ENCODE results near the gene HBE1. TPM values are rescaled to one million over a fixed set of nuclear protein-coding genes. Genes with fewer than 3 reads are reported as not detected.

HBE1 gene
- polyA plus RNA-seq, 1 of the 3 experiments (the other 2 are of a cell fraction): 2.4 TPM

- no peak overlapping the region for H3K27ac ChIP-seq (ENCODE audit: low read depth in 2 of 2, low read length in 1 of 2)
- no peak overlapping the region for H3K9ac ChIP-seq
- no peaks in the 10 kb centered on the region for H3K4me1 ChIP-seq (ENCODE audit: control insufficient read depth in 1 of 2, insufficient read depth in 2 of 2, low read depth in 1 of 2, low read length in 1 of 2)
- no peaks in the 10 kb centered on the region for H3K36me3 ChIP-seq (replicated peaks in 1 of 2; ENCODE audit: control insufficient read depth in 1 of 2, insufficient read depth in 2 of 2, low read length in 1 of 2)
- no peaks in the 10 kb centered on the region for H3K9me3 ChIP-seq
- H2AFZ ChIP-seq (ENCODE audit: low read depth): no peak overlapping the region
- no peaks in the 10 kb centered on the region for H3F3A ChIP-seq (replicated peaks; ENCODE audit: insufficient read depth)
- CTCF ChIA-PET: no interaction called here
- DNase-seq: no peak
- H3K4me3 ChIP-seq (ENCODE audit: low read depth in 2 of 2, low read length in 1 of 2): no peak overlapping the region
- no peaks in the 10 kb centered on the region for H4K20me1 ChIP-seq (ENCODE audit: insufficient read depth)
- POLR2A ChIA-PET: no interaction called here
- H3K4me2 ChIP-seq: no peak overlapping the region
- H3K9me2 ChIP-seq: no peaks in the 10 kb centered on the region
- no peak for TF ChIP-seq CHD2 (IDR thresholded peaks at IDR 0.05; ENCODE audit: low read length, partially characterized antibody)
- no peak for TF ChIP-seq RXRA (IDR thresholded peaks at IDR 0.05; ENCODE audit: borderline replicate concordance, low read depth)
- TF ChIP-seq RFX5 (IDR thresholded peaks at IDR 0.05; ENCODE audit: low read length): no peak
- no peak for TF ChIP-seq EZH2phosphoT487 (IDR thresholded peaks at IDR 0.05; ENCODE audit: borderline replicate concordance, low read depth)
- no peak for TF ChIP-seq YY1 (IDR thresholded peaks at IDR 0.05; ENCODE audit: low read depth)
- no peak for TF ChIP-seq POLR2AphosphoS5 (IDR thresholded peaks at IDR 0.05; ENCODE audit: low read depth, low read length)
- TF ChIP-seq USF1 (IDR thresholded peaks at IDR 0.05; ENCODE audit: borderline replicate concordance, low read depth): no peak
- TF ChIP-seq, protein P1, sequence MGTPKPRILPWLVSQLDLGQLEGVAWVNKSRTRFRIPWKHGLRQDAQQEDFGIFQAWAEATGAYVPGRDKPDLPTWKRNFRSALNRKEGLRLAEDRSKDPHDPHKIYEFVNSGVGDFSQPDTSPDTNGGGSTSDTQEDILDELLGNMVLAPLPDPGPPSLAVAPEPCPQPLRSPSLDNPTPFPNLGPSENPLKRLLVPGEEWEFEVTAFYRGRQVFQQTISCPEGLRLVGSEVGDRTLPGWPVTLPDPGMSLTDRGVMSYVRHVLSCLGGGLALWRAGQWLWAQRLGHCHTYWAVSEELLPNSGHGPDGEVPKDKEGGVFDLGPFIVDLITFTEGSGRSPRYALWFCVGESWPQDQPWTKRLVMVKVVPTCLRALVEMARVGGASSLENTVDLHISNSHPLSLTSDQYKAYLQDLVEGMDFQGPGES (IDR thresholded peaks at IDR 0.05; ENCODE audit: low read depth, low read length): no peak
- no peak for TF ChIP-seq GABPA (IDR thresholded peaks at IDR 0.05; ENCODE audit: low read depth)
- TF ChIP-seq, protein P2, sequence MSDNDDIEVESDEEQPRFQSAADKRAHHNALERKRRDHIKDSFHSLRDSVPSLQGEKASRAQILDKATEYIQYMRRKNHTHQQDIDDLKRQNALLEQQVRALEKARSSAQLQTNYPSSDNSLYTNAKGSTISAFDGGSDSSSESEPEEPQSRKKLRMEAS (IDR thresholded peaks at IDR 0.05; ENCODE audit: low read depth): no peak
- TF ChIP-seq CTCF (IDR thresholded peaks at IDR 0.05): no peak
- H3K27me3 ChIP-seq (ENCODE audit: insufficient read depth): no peaks in the 10 kb centered on the region
- WGBS (ENCODE audit: low lambda C conversion rate): 5% methylated on average over 5 of the region's 5 CpGs
- H3K79me2 ChIP-seq (ENCODE audit: insufficient read depth): no peaks in the 10 kb centered on the region
These were observed 34.2 kb downstream of the HBE1 start for GRCh38 chr11:5235364-5236095.

DNA sequence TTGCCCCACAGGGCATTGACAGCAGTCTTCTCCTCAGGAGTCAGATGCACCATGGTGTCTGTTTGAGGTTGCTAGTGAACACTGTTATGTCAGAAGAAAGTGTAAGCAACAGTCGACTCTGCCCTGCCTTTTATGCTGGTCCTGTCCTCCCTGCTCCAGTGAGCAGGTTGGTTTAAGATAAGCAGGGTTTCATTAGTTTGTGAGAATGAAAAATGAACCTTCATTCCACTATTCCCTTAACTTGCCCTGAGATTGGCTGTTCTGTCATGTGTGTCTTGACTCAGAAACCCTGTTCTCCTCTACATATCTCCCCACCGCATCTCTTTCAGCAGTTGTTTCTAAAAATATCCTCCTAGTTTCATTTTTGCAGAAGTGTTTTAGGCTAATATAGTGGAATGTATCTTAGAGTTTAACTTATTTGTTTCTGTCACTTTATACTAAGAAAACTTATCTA is 35.3 kb downstream of the HBE1 start, which contains the start of gene HBD:
Gene HBD, minus strand, starts transcription at position 103 of the 454 bp plus-strand sequence. Its CDS starts 50 bp downstream, at position 53.
- no peak for DNase-seq
- Histone ChIP-seq H3K9me2 (no peaks in the 10 kb centered on the region), H3K9ac (no peak within 1 kb of the TSS), H3K27me3 (ENCODE audit: insufficient read depth) (no peaks in the 10 kb centered on the region), H3K4me2 (no peak within 1 kb of the TSS), H2AFZ (ENCODE audit: low read depth) (no peak within 1 kb of the TSS), H3K36me3 (replicated peaks in 1 of 2; ENCODE audit: control insufficient read depth in 1 of 2, insufficient read depth in 2 of 2, low read length in 1 of 2) (no peaks in the 10 kb centered on the region), H3K9me3 (no peaks in the 10 kb centered on the region), H4K20me1 (ENCODE audit: insufficient read depth) (no peaks in the 10 kb centered on the region), H3K4me1 (ENCODE audit: control insufficient read depth in 1 of 2, insufficient read depth in 2 of 2, low read depth in 1 of 2, low read length in 1 of 2) (no peaks in the 10 kb centered on the region), H3K4me3 (ENCODE audit: low read depth in 2 of 2, low read length in 1 of 2) (no peak within 1 kb of the TSS), H3F3A (replicated peaks; ENCODE audit: insufficient read depth) (no peaks in the 10 kb centered on the region), H3K27ac (ENCODE audit: low read depth in 2 of 2, low read length in 1 of 2) (no peak within 1 kb of the TSS), H3K79me2 (ENCODE audit: insufficient read depth) (no peaks in the 10 kb centered on the region)
- ChIA-PET POLR2A (no interaction called here), CTCF (no interaction called here)
- TF ChIP-seq SIN3A (IDR thresholded peaks at IDR 0.05; ENCODE audit: borderline replicate concordance, low read depth, low read length): no peak
- TF ChIP-seq JUND (IDR thresholded peaks at IDR 0.05): no peak
- 3% methylated on average over 2 of the region's 2 CpGs for WGBS (ENCODE audit: low lambda C conversion rate)

All from SK-N-SH (cell line).